SK-N-SH (cell line): Measurements from ENCODE around the gene CENPL. TPM values are rescaled to one million over a fixed set of nuclear protein-coding genes. Genes with fewer than 3 reads are reported as not detected.

Experiments used
- CTCF ChIA-PET: fragments of 300-600, 350-600 bp; formaldehyde crosslinking; extraction: SDS; loops from one replicate; lab custom pipeline; 2021; lab: Yijun Ruan, JAX
- POLR2A ChIA-PET: fragments of 350-600 bp; sonication (Branson Sonifier 250); formaldehyde crosslinking; extraction: SDS; loops from one replicate; lab custom pipeline; 2020; ENCODE audit warnings: antibody characterized with exemption, inconsistent platforms; lab: Yijun Ruan, JAX
- DNase-seq: peaks from one replicate; pipeline ENCODE4 v3.0.0; 2012
- H2AFZ ChIP-seq: fragments of 200-600 bp; sonication (generic); 2 replicates; pipeline ENCODE4 v1.8.1; 2016; ENCODE audit warnings: antibody characterized with exemption, mild to moderate bottlenecking, low read depth
- H3F3A ChIP-seq: fragments of 200-600 bp; sonication (generic); replicated peaks from 2 replicates; pipeline ENCODE3; 2016; ENCODE audit warnings: antibody characterized with exemption, mild to moderate bottlenecking; ENCODE audit not compliant: insufficient read depth
- H3K27ac ChIP-seq, 2 experiments: fragments of 200-500 bp in 1 of 2; fragments of 200-600 bp in 1 of 2; sonication (Bioruptor generic) in 1 of 2; sonication (generic), shearing (Covaris generic) in 1 of 2; 2 replicates each; pipeline versions ENCODE4 v1.5.1 to v1.6.1; 2014 to 2016; ENCODE audit warnings: low read depth in 2 of 2, inconsistent platforms in 1 of 2, low read length in 1 of 2, mild to moderate bottlenecking in 1 of 2, mixed read lengths in 1 of 2
- H3K27me3 ChIP-seq: fragments of 200-600 bp; sonication (generic), shearing (Covaris generic); 2 replicates; pipeline ENCODE4 v1.6.1; 2016; ENCODE audit warnings: mixed run types; ENCODE audit not compliant: insufficient read depth
- H3K36me3 ChIP-seq, 2 experiments: fragments of 200-500 bp in 1 of 2; fragments of 200-600 bp in 1 of 2; sonication (Bioruptor generic) in 1 of 2; sonication (generic) in 1 of 2; replicated peaks in 1 of 2; 2 replicates each; pipeline versions ENCODE3 to v1.5.1; 2014 to 2016; ENCODE audit warnings: low read length in 1 of 2, mild to moderate bottlenecking in 1 of 2; ENCODE audit not compliant: insufficient read depth in 2 of 2, control insufficient read depth in 1 of 2
- H3K4me1 ChIP-seq, 2 experiments: fragments of 200-500 bp in 1 of 2; fragments of 200-600 bp in 1 of 2; sonication (Bioruptor generic) in 1 of 2; sonication (generic), shearing (Covaris generic) in 1 of 2; 2 replicates each; pipeline versions ENCODE4 v1.5.1 to v1.6.1; 2014 to 2016; ENCODE audit warnings: low read depth in 1 of 2, low read length in 1 of 2, mixed run types in 1 of 2; ENCODE audit not compliant: insufficient read depth in 2 of 2, control insufficient read depth in 1 of 2
- H3K4me2 ChIP-seq: fragments of 200-600 bp; sonication (generic), shearing (Covaris generic); 2 replicates; pipeline ENCODE4 v1.6.1; 2017; ENCODE audit warnings: mixed run types
- H3K4me3 ChIP-seq, 2 experiments: fragments of 200-500 bp in 1 of 2; fragments of 200-600 bp in 1 of 2; sonication (Bioruptor generic) in 1 of 2; sonication (generic), shearing (Covaris generic) in 1 of 2; 2 replicates each; pipeline versions ENCODE4 v1.5.1 to v1.8.1; 2014 to 2016; ENCODE audit warnings: low read depth in 2 of 2, inconsistent platforms in 1 of 2, low read length in 1 of 2, mild to moderate bottlenecking in 1 of 2, mixed read lengths in 1 of 2, moderate library complexity in 1 of 2
- H3K79me2 ChIP-seq: fragments of 200-600 bp; sonication (generic); 2 replicates; pipeline ENCODE4 v1.8.1; 2017; ENCODE audit warnings: mild to moderate bottlenecking; ENCODE audit not compliant: insufficient read depth
- H3K9ac ChIP-seq: fragments of 200-600 bp; sonication (generic); 2 replicates; pipeline ENCODE4 v1.6.1; 2017; ENCODE audit warnings: mixed run types
- H3K9me2 ChIP-seq: fragments of 200-600 bp; sonication (generic); 2 replicates; pipeline ENCODE4 v1.6.1; 2017; ENCODE audit warnings: mixed run types
- H3K9me3 ChIP-seq: fragments of 200-600 bp; sonication (generic); 2 replicates; pipeline ENCODE4 v1.6.1; 2017; ENCODE audit warnings: mixed run types, mild to moderate bottlenecking, moderate library complexity
- H4K20me1 ChIP-seq: fragments of 200-600 bp; sonication (generic); 2 replicates; pipeline ENCODE4 v1.6.1; 2017; ENCODE audit warnings: mild to moderate bottlenecking, mixed run types; ENCODE audit not compliant: insufficient read depth
- CHD2 ChIP-seq: fragments of 150-350 bp; IDR thresholded peaks from 2 replicates; pipeline ENCODE4 v1.6.1; 2018; ENCODE audit warnings: low read length; ENCODE audit not compliant: partially characterized antibody
- CTCF ChIP-seq: fragments of 200-600 bp; sonication (generic); IDR thresholded peaks from 2 replicates; pipeline ENCODE4 v1.6.1; 2017; ENCODE audit warnings: antibody characterized with exemption, mild to moderate bottlenecking, moderate library complexity
- EZH2phosphoT487 ChIP-seq: fragments of 200-600 bp; sonication (generic); IDR thresholded peaks from 2 replicates; pipeline ENCODE4 v1.6.1; 2017; ENCODE audit warnings: low read depth, mixed run types, mild to moderate bottlenecking, antibody characterized with exemption, moderate library complexity, borderline replicate concordance
- GABPA ChIP-seq: IDR thresholded peaks from 2 replicates; pipeline ENCODE4 v1.4.0; 2012; ENCODE audit warnings: low read depth, mild to moderate bottlenecking
- JUND ChIP-seq: IDR thresholded peaks from 2 replicates; pipeline ENCODE4 v1.4.0; 2012
- MAX ChIP-seq: IDR thresholded peaks from 2 replicates; pipeline ENCODE4 v1.4.0; 2012; ENCODE audit warnings: low read depth
- NFIC ChIP-seq: IDR thresholded peaks from 2 replicates; pipeline ENCODE4 v1.4.0; 2012; ENCODE audit warnings: borderline replicate concordance
- PBX3 ChIP-seq: IDR thresholded peaks from 2 replicates; pipeline ENCODE4; 2012
- POLR2AphosphoS5 ChIP-seq: IDR thresholded peaks from 2 replicates; pipeline ENCODE4 v1.6.1; 2012; ENCODE audit warnings: low read depth, low read length
- RAD21 ChIP-seq: IDR thresholded peaks from 2 replicates; pipeline ENCODE4 v1.6.1; 2012; ENCODE audit warnings: mild to moderate bottlenecking, low read length
- RXRA ChIP-seq: IDR thresholded peaks from 2 replicates; pipeline ENCODE4 v1.4.0; 2012; ENCODE audit warnings: low read depth, mild to moderate bottlenecking, borderline replicate concordance
- SIN3A ChIP-seq: IDR thresholded peaks from 2 replicates; pipeline ENCODE4 v1.6.1; 2012; ENCODE audit warnings: low read depth, mild to moderate bottlenecking, low read length, moderate library complexity, borderline replicate concordance
- TAF1 ChIP-seq: IDR thresholded peaks from 2 replicates; pipeline ENCODE4 v1.6.1; 2012; ENCODE audit warnings: low read depth, mild to moderate bottlenecking, low read length, moderate library complexity, borderline replicate concordance
- USF2 ChIP-seq: fragments of 150-350 bp; IDR thresholded peaks from 2 replicates; pipeline ENCODE4 v1.6.1; 2017; ENCODE audit warnings: antibody characterized with exemption, low read length, low read depth, borderline replicate concordance
- WGBS: methylation state at CpG from one replicate; pipeline ENCODE4 v1.1.6; 2017; ENCODE audit warnings: low lambda C conversion rate; 5-methylcytosine and 5-hydroxymethylcytosine counted together
- polyA plus RNA-seq, 3 experiments: library from polyadenylated mRNA; depleted of rRNA; stranded (reverse); fragments of >200 nt; gene quantifications; 2 replicates each; pipeline ENCODE4 v1.2.3, GENCODE V29; 2012

Gene CENPL
- polyA plus RNA-seq, 1 of the 3 experiments (the other 2 are of a cell fraction), result 4.0 TPM

GRCh38 chr1:173789841-173790240, 34.8 kb downstream of the CENPL start:
- H3K27ac ChIP-seq, result no peak overlapping the region
- H2AFZ ChIP-seq, result no peak overlapping the region
- H3K4me3 ChIP-seq, result no peak overlapping the region
- no peaks in the 10 kb centered on the region for H3K9me3 ChIP-seq
- H3K4me1 ChIP-seq, result peaks cover 0 to 3% of the 10 kb centered on the region in 2 experiments; a peak in 1 of 4 replicates
- TF ChIP-seq GABPA (no peak), SIN3A (no peak), RAD21 (no peak), CTCF (no peak), USF2 (no peak), MAX (no peak), RXRA (no peak), POLR2AphosphoS5 (no peak), PBX3 (no peak), CHD2 (no peak)
- TF ChIP-seq, all 33 proteins: peak for 0
- no peak overlapping the region for H3K9ac ChIP-seq
- peaks cover 6% of the 10 kb centered on the region for H3F3A ChIP-seq
- no peaks in the 10 kb centered on the region for H4K20me1 ChIP-seq
- ChIA-PET POLR2A (no interaction called here), CTCF (interaction anchor here (0.9 to 1.0 kb wide), 2 partner anchors 16 to 424 kb away, joined by 3 read pairs; no protein-coding TSS in a partner anchor)
- H3K9me2 ChIP-seq, result no peaks in the 10 kb centered on the region
- WGBS, result 92% methylated on average over 2 of the region's 2 CpGs
- no peaks in the 10 kb centered on the region for H3K27me3 ChIP-seq
- peaks cover 35 to 44% of the 10 kb centered on the region in 2 experiments for H3K36me3 ChIP-seq
- H3K4me2 ChIP-seq, result no peak overlapping the region
- no peak for DNase-seq
- H3K79me2 ChIP-seq, result no peaks in the 10 kb centered on the region

GRCh38 chr1:173784997-173785396, 39.7 kb downstream of the CENPL start:
- ChIA-PET POLR2A (no interaction called here), CTCF (interaction anchor here (1.4 kb wide), 1 partner anchor 10 kb away, joined by 3 read pairs; no protein-coding TSS in a partner anchor)
- no peak overlapping the region for H3K27ac ChIP-seq
- no peak overlapping the region for H3K9ac ChIP-seq
- no peaks in the 10 kb centered on the region for H4K20me1 ChIP-seq
- peaks cover 12% of the 10 kb centered on the region for H3F3A ChIP-seq
- H3K9me2 ChIP-seq, result no peaks in the 10 kb centered on the region
- H3K4me3 ChIP-seq, result no peak overlapping the region
- H3K79me2 ChIP-seq, result no peaks in the 10 kb centered on the region
- no peaks in the 10 kb centered on the region for H3K9me3 ChIP-seq
- DNase-seq, result no peak
- peaks cover 61 to 62% of the 10 kb centered on the region in 2 experiments for H3K36me3 ChIP-seq
- H3K27me3 ChIP-seq, result no peaks in the 10 kb centered on the region
- WGBS, result 93% methylated on average over 7 of the region's 7 CpGs
- no peaks in the 10 kb centered on the region for H3K4me1 ChIP-seq
- H2AFZ ChIP-seq, result no peak overlapping the region
- TF ChIP-seq TAF1, result no peak
- TF ChIP-seq POLR2AphosphoS5, result no peak
- no peak for TF ChIP-seq USF2
- TF ChIP-seq JUND, result no peak
- no peak for TF ChIP-seq NFIC
- no peak for TF ChIP-seq EZH2phosphoT487
- no peak overlapping the region for H3K4me2 ChIP-seq
